Neutrophil (primary cell): ENCODE data around the gene GPR31.

Source experiments
- H3K27ac ChIP-seq: fragments of 200-600 bp; sonication (generic); 2 replicates; pipeline ENCODE4 v1.5.1; 2016; ENCODE audit warnings: mild to moderate bottlenecking, moderate library complexity
- H3K27me3 ChIP-seq: fragments of 200-600 bp; sonication (generic); 2 replicates; pipeline ENCODE4 v1.6.0; 2016; ENCODE audit warnings: mild to moderate bottlenecking
- H3K36me3 ChIP-seq: fragments of 200-600 bp; sonication (generic); 2 replicates; pipeline ENCODE4 v1.5.1; 2017
- H3K4me1 ChIP-seq, 2 experiments: fragments of 200-600 bp in 1 of 2; sonication (generic) in 1 of 2; 1 replicate in 1 of 2; 2 replicates in 1 of 2; pipeline versions ENCODE4 v1.5.1 to v1.6.1; 2013 to 2016; ENCODE audit warnings: low read depth in 1 of 2, low read length in 1 of 2, mild to moderate bottlenecking in 1 of 2, moderate library complexity in 1 of 2; ENCODE audit not compliant: control insufficient read depth in 1 of 2, insufficient read depth in 1 of 2
- H3K4me3 ChIP-seq, 2 experiments: fragments of 200-600 bp in 1 of 2; sonication (generic) in 1 of 2; 1 replicate in 1 of 2; 2 replicates in 1 of 2; pipeline ENCODE4 v1.5.1; 2013 to 2016; ENCODE audit warnings: low read depth in 1 of 2, low read length in 1 of 2, mild to moderate bottlenecking in 1 of 2, moderate library complexity in 1 of 2
- H3K9me3 ChIP-seq: fragments of 200-600 bp; sonication (generic); 2 replicates; pipeline ENCODE4 v1.5.1; 2016
- TF ChIP-seq, protein P1 (sequence below): fragments of 200-600 bp; sonication (generic); IDR thresholded peaks from 2 replicates; pipeline ENCODE4 v1.5.1; 2016; ENCODE audit warnings: antibody characterized with exemption

Gene GPR31

DNA sequence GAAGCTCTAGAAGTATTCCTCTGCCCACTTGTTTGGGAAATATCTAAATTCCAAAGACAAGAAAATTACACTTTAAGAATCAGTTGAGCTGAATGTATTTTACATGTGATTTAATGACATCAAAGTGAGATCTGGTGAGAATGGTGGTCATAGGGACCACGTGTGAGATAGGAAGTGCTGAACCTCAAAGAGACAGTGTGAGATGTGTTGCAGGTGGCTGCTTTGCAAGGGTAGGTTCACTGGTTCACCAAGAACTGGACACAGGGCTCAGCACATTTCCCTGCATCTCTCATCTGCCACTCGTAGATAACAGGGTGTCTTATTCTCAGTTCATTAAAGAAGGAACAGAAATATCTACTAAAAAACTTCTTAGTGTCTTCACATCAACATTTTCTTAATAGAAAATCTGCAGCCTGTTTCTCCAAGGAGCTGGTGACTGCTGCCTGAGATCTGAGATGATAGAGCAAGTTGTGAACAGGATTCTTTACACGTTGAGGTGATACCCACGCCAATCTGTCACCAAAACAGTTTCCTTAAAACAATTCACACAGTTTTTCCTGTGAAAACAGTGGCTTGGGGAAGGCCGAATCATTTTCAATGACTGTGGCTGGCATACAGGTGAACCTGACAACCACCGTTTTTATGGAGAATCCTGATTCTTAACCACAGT, 27.6 kb downstream of the GPR31 start:
- Histone ChIP-seq H3K36me3 (no peaks in the 10 kb centered on the region), H3K4me3 (no peak overlapping the region), H3K9me3 (no peaks in the 10 kb centered on the region), H3K4me1 (peaks cover 0 to 3% of the 10 kb centered on the region in 2 experiments), H3K27me3 (no peaks in the 10 kb centered on the region), H3K27ac (no peak overlapping the region)
- TF ChIP-seq, protein P1, sequence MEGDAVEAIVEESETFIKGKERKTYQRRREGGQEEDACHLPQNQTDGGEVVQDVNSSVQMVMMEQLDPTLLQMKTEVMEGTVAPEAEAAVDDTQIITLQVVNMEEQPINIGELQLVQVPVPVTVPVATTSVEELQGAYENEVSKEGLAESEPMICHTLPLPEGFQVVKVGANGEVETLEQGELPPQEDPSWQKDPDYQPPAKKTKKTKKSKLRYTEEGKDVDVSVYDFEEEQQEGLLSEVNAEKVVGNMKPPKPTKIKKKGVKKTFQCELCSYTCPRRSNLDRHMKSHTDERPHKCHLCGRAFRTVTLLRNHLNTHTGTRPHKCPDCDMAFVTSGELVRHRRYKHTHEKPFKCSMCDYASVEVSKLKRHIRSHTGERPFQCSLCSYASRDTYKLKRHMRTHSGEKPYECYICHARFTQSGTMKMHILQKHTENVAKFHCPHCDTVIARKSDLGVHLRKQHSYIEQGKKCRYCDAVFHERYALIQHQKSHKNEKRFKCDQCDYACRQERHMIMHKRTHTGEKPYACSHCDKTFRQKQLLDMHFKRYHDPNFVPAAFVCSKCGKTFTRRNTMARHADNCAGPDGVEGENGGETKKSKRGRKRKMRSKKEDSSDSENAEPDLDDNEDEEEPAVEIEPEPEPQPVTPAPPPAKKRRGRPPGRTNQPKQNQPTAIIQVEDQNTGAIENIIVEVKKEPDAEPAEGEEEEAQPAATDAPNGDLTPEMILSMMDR, result no peak

DNA sequence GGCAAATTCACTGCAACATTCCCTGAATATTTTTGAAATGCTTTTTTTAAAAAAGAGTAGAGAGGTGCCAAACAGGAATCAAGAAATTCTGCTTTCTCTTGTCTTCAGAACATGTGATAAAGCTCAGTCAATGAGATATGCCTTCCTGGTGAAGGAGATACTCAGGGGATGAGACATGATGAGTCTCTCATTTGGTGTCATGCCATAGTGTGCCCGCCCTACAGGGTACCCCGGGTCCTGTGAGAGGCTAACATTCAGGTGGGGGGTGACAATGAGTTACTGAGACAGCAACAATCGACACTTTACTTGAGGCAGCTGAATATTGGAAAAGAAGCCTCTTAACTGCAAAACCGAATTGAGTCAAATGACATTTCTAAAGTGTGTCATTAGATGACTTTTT, 28.2 kb downstream of the GPR31 start:
- no peaks in the 10 kb centered on the region for H3K36me3 ChIP-seq
- H3K27me3 ChIP-seq, result no peaks in the 10 kb centered on the region
- peaks cover 0 to 3% of the 10 kb centered on the region in 2 experiments for H3K4me1 ChIP-seq
- TF ChIP-seq, protein P1, result no peak
- H3K9me3 ChIP-seq, result no peaks in the 10 kb centered on the region
- H3K27ac ChIP-seq, result no peak overlapping the region
- no peak overlapping the region for H3K4me3 ChIP-seq

DNA sequence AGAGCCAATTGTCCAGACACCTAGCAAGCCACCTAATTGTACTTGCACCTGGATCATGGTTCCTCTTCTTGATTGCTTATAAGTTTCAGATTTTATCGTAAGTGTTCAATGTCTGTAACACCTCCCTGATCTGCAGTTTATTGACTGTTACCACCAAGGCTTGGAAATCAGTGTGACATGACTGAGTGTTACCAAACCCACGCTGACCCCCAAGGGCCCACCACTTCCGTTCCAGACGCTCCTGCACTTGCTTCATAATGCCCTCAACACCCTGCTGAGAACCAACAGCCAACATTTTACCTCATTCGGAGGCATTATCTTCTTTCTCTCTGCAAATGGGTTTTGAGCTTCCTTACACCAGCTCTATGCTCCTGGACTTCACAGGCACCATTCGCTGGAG, 28.6 kb downstream of the GPR31 start:
- Histone ChIP-seq H3K9me3 (no peaks in the 10 kb centered on the region), H3K27me3 (no peaks in the 10 kb centered on the region), H3K4me3 (no peak overlapping the region), H3K36me3 (no peaks in the 10 kb centered on the region), H3K27ac (no peak overlapping the region), H3K4me1 (peaks cover 0 to 3% of the 10 kb centered on the region in 2 experiments)
- TF ChIP-seq, protein P1, result no peak

DNA sequence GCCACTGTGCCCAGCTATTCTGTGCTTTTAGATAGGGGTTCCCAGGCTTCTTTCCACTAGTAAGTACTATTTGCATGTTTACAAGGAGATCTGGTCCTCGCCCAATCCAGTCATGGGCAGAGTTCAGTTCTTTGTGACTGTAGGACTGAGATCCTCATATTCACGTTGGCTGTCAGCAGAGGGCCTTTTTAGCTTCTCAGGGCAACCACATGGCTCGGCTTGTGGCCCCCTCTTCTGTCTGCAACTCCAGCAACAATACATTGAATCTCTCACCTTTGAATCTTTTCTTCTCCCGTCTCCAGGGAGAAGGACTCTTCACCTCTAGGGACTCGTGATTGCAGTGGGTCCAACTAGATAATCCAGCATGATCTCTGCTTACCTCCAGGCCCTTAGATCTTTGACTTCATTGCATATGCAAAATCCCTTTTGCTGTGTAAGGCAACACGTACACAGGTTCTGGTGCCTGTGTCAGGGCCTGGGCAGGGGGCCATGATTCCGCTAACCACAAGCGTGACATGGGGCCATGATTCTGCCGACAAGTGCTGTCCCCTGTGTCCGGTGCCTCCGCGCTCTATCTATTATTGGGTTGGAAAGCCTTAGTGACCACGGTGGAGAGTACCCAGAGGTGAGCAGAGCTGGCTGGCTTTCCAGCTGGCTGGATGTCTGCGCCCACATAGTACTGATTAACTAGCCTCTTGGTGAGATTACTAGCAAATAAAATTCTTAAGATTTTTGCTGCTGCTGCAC, 29.8 kb downstream of the GPR31 start:
- H3K4me1 ChIP-seq, result peaks cover 0 to 3% of the 10 kb centered on the region in 2 experiments
- TF ChIP-seq, protein P1, result no peak
- H3K27ac ChIP-seq, result no peak overlapping the region

DNA sequence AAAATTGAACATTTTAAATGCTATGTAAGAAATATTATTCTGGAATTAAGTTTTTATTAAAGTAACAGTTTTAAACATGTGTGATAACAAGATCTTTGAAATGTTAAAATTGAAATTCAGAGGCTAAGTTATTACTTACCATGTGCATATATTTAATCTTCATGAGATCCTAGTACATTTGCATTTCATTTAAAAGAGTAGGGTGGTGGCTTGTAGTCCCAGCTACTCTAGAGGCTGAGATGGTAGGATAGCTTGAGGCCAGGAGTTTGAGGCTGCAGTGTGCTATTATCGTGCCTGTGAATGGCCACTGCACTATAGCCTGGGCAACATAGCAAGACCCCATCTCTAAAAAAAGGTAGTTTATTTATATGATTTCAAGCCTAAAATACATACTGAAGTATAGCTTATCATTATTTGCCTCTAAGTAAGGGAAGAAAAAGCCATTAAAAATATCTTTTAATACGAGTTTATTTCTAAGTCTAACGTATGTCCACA, 31.9 kb downstream of the GPR31 start:
- no peak overlapping the region for H3K4me3 ChIP-seq
- TF ChIP-seq, protein P1, result no peak
- H3K27me3 ChIP-seq, result no peaks in the 10 kb centered on the region
- H3K36me3 ChIP-seq, result no peaks in the 10 kb centered on the region
- H3K4me1 ChIP-seq, result peaks cover 0 to 3% of the 10 kb centered on the region in 2 experiments
- H3K9me3 ChIP-seq, result no peaks in the 10 kb centered on the region
- H3K27ac ChIP-seq, result no peak overlapping the region

More for the DNA sequence above, 29.8 kb downstream of the GPR31 start:
- no peak overlapping the region for H3K4me3 ChIP-seq
- H3K9me3 ChIP-seq, result no peaks in the 10 kb centered on the region
- no peaks in the 10 kb centered on the region for H3K27me3 ChIP-seq
- no peaks in the 10 kb centered on the region for H3K36me3 ChIP-seq
